GM18868 (cell line): ENCODE data around the gene CDRT4.

ENCODE experiments used
- ATAC-seq: cut with Tn5 transposase; IDR thresholded peaks from one replicate; pipeline ENCODE4 v1.9.1; 2021; ENCODE audit warnings: mild to moderate bottlenecking, moderate library complexity; ENCODE audit not compliant: unreplicated experiment

The CDRT4 gene

DNA sequence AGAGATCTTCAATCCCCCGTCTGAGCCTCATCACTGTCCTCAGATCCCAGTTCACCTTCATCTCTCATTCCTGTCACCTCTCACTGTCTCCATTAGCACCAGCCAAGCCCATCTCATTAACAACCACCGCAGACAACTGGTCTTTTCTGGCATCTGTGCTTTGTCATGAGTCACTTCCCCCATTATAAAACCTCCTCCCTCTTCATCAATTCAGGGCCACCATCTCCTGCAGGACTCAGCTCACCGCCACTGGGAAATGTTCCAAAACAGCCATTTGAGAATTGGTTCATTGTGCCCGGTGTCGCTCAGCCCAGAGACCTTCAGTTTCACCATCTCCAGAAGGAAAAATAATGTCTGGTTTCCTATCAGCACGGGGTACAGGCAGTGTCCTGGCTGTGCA lies 69.1 kb downstream of the CDRT4 start:
- no peak for ATAC-seq

DNA sequence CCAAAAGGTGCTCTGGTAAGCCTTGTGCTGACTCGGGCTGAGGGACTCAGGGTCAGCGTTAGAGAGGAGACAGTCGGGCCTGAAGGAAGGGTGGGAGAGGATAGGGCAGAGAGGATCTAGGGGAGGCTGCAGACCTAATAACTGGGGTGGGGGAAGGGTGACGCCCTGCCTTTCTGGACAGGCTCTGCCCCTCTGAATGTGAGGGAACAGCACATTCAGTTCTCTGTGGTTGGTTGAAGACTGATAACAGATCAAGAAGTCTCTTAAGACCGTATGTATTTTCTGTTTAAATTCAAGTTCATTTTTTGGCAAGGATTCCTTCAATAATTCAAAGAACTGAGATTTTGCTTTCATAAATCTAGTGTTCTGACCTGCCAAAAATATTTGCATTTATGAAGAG lies 69.8 kb downstream of the CDRT4 start:
- ATAC-seq, result no peak

DNA sequence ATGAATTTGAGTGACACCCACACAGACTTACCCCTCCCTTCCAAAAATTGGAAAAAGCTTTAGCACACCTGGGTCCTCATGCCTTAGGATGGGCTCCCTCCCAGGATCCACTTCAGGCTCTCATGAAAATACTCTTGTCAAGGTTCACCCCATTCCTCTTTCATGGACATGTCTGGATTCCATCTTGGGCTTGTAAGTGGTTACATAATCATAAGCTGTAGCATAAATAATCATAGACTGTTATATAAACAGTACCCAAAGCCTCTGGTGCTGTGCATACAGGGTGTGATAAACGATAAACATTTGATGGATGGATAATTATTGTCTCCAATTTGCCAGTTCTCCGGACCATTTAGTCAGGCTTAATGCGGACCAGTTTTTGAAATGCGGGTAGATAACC lies 72.3 kb downstream of the CDRT4 start:
- no peak for ATAC-seq

GRCh38 chr17:15393414-15393813 lies 74.0 kb downstream of the CDRT4 start:
- ATAC-seq, result no peak

GRCh38 chr17:15392326-15392741 lies 75.1 kb downstream of the CDRT4 start:
- ATAC-seq, result no peak

GRCh38 chr17:15388356-15389041 lies 78.9 kb downstream of the CDRT4 start:
- no peak for ATAC-seq

GRCh38 chr17:15386083-15386482 lies 81.3 kb downstream of the CDRT4 start:
- ATAC-seq, result no peak
